Fibroblast of the aortic adventitia (primary cell): Measurements from ENCODE around the gene MCC. TPM values are rescaled to one million over a fixed set of nuclear protein-coding genes. Genes with fewer than 3 reads are reported as not detected.

Experiments
- DNase-seq: peaks from one replicate; pipeline ENCODE4 v3.0.0-alpha.2; 2010; ENCODE audit warnings: low read depth
- H3K4me3 ChIP-seq: 2 replicates; pipeline ENCODE4 v1.5.1; 2011; ENCODE audit warnings: low read depth, mild to moderate bottlenecking, control low read depth, low read length, moderate library complexity
- total RNA-seq: library from RNA; depleted of rRNA; stranded (reverse); fragments of >200 nt; gene quantifications from 2 replicates; pipeline ENCODE4 v1.2.3, GENCODE V29; 2012; ENCODE audit warnings: low replicate concordance
- TF ChIP-seq, protein P1 (sequence below): IDR thresholded peaks from 2 replicates; pipeline ENCODE4 v1.5.1; 2011; ENCODE audit warnings: mild to moderate bottlenecking, low read length, control low read depth, inconsistent platforms; ENCODE audit not compliant: insufficient read depth

MCC gene
- total RNA-seq, 1 donor = 62.4 TPM

DNA sequence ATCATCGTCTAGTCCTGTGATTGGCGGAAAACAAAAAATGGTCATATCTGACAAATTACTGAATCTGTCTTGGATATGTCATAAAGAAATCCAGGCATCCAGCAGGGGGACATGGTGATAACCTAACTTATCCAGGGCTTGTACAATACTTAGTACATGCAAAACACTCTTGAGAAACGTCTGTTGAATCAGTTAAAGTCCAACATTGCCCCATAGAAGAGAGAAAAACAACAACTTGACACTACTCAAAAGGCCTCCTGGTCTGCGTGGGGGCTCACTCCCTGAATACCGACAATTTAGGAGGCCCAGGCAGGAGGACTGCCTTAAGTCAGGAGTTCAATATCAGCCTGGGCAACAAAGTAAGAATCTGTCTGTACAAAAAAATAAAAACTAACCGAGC, 294.1 kb downstream of the MCC start:
- DNase-seq = no peak
- TF ChIP-seq, protein P1, sequence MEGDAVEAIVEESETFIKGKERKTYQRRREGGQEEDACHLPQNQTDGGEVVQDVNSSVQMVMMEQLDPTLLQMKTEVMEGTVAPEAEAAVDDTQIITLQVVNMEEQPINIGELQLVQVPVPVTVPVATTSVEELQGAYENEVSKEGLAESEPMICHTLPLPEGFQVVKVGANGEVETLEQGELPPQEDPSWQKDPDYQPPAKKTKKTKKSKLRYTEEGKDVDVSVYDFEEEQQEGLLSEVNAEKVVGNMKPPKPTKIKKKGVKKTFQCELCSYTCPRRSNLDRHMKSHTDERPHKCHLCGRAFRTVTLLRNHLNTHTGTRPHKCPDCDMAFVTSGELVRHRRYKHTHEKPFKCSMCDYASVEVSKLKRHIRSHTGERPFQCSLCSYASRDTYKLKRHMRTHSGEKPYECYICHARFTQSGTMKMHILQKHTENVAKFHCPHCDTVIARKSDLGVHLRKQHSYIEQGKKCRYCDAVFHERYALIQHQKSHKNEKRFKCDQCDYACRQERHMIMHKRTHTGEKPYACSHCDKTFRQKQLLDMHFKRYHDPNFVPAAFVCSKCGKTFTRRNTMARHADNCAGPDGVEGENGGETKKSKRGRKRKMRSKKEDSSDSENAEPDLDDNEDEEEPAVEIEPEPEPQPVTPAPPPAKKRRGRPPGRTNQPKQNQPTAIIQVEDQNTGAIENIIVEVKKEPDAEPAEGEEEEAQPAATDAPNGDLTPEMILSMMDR = no peak
- H3K4me3 ChIP-seq = no peak overlapping the region

DNA sequence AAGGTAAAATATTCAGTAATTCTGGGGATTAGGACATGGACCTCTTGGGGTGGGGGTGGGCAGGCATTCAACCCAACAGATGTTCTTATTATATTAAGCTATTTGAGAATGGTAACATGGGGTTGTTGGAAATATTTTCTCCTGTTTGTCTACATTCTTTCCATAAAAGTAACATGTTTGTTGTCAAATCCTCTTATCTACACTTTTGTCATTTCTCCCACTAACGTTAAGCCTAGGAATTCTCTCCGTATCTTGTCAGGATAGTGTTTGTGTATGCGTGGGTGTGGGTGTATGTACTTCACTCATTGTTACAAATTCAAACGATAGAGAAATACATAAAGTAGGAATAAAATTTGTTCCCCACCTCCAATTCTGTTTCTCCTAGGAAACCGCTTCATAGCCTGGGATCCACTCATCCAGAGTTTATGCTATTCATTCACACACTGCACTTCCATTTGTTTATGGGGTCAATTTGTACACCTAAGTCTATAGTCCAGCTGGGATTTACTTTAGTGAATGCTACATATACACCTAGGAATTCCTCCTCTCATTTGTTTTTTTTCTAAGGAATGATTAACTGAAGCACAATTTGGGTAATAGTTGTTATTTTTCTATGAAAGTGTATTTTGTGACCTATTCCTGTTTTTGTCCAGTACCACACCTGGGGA, 294.8 kb downstream of the MCC start:
- TF ChIP-seq, protein P1 = no peak
- DNase-seq = no peak
- H3K4me3 ChIP-seq = no peak overlapping the region

- no peak for DNase-seq
- TF ChIP-seq, protein P1 = no peak
- H3K4me3 ChIP-seq = no peak overlapping the region
Observed at GRCh38 chr5:113192541-113192940, 295.7 kb downstream of the MCC start.

DNA sequence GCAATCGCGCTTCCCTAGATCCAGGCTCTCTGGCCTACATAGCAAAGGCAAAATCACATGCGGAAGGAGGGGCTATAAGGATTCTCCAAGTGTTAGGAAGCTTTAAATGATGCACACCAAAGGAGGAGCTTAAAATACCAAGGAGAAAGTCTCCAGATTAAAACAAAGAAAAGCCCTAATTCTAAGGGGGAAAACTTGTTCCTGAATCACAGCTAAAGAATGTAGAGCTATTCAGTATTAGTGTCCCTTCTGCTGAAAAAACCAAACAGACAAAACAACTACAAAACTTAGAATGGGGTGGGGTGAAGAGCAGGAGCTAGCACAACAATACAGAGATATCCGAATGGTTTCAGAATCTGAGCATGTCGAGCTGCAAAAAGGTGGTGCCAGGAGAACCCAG, 297.9 kb downstream of the MCC start:
- peak; percentile 39 for DNase-seq
- no peak overlapping the region for H3K4me3 ChIP-seq
- TF ChIP-seq, protein P1 = no peak

- DNase-seq = no peak
- TF ChIP-seq, protein P1 = no peak
- H3K4me3 ChIP-seq = no peak overlapping the region
Observed at GRCh38 chr5:113189291-113189690, 299.0 kb downstream of the MCC start.

- H3K4me3 ChIP-seq = no peak overlapping the region
- TF ChIP-seq, protein P1 = no peak
- DNase-seq = no peak
Observed at GRCh38 chr5:113188436-113188835, 299.8 kb downstream of the MCC start.

DNA sequence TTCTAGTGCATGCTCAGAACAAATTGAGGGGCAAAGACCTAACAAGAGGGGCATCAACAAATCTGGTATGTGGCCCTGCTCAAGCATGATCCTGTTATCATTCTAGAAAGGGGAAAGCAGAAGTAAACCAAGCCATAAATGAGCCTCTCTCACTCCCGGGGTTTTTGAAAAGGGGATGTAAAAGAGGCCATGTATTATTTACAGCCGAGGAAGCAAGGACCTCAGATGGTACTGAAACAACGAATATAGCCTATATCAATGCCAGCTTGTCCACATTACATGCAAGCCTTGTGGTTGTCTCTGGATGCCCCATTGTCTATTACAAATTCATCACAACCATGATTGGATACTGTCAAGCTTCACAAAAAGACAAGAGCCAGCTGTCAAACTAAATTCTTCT, 300.3 kb downstream of the MCC start:
- TF ChIP-seq, protein P1 = no peak
- H3K4me3 ChIP-seq = no peak overlapping the region
- no peak for DNase-seq
